ENCODE data around the gene C2CD4C.
"Not testable (repeated sequence)": the region's sequence is repeated elsewhere in the genome, so short reads cannot be mapped to it uniquely, and the experiment has no call there.

C2CD4C gene

DNA sequence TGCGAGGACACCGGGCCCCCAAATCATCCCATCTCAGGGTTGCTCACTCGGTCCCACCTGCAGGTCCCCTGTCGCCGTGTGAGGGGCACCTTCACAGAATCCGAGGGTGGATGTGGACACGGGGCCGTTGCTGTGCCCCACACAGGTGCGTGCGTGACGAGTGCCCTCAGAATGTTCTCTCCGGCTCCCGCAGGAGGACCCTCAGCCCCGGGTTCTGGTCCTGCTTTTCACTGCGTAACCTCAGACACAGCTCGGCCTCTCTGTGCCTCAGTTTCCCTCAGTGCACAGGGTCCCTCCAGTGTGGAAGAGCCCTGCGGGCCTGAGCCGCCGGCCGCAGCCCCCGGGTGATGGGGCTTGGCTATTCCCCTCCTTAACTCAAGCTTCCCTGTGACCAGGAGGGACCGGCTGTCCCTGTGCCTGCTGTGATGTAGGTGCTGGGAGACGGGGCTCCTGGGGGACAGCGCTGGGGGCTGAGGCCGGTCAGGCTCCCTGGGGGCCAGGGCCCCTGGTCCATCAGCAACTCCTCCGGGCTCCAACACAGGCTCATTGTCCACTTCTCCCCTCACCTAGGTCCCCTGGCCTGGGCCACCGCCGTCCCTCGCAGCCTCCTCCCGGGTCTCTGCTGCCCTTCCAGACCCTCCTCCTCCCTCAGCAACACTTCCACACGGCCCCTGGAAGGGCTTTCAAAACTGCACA, 47.1 kb upstream of the C2CD4C start:
- H3K27ac ChIP-seq (ENCODE audit: poor library complexity, severe bottlenecking), result no peak overlapping the region
- DNase-seq (ENCODE audit: low spot score) (no peak), ATAC-seq (ENCODE audit: low read depth) (no peak)
- peaks cover 2% of the 10 kb centered on the region for H3K9me3 ChIP-seq (ENCODE audit: severe bottlenecking)
- no peaks in the 10 kb centered on the region for H3K36me3 ChIP-seq (ENCODE audit: low read depth)
- no peak overlapping the region for H3K4me3 ChIP-seq (ENCODE audit: severe bottlenecking)
- H3K27me3 ChIP-seq (ENCODE audit: insufficient read depth, poor library complexity, severe bottlenecking), result peaks cover 5% of the 10 kb centered on the region
- H3K4me1 ChIP-seq (ENCODE audit: insufficient read depth, poor library complexity, severe bottlenecking), result no peaks in the 10 kb centered on the region
- TF ChIP-seq, protein P1, sequence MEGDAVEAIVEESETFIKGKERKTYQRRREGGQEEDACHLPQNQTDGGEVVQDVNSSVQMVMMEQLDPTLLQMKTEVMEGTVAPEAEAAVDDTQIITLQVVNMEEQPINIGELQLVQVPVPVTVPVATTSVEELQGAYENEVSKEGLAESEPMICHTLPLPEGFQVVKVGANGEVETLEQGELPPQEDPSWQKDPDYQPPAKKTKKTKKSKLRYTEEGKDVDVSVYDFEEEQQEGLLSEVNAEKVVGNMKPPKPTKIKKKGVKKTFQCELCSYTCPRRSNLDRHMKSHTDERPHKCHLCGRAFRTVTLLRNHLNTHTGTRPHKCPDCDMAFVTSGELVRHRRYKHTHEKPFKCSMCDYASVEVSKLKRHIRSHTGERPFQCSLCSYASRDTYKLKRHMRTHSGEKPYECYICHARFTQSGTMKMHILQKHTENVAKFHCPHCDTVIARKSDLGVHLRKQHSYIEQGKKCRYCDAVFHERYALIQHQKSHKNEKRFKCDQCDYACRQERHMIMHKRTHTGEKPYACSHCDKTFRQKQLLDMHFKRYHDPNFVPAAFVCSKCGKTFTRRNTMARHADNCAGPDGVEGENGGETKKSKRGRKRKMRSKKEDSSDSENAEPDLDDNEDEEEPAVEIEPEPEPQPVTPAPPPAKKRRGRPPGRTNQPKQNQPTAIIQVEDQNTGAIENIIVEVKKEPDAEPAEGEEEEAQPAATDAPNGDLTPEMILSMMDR (IDR thresholded peaks at IDR 0.05; ENCODE audit: poor library complexity, severe bottlenecking), result no peak

DNA sequence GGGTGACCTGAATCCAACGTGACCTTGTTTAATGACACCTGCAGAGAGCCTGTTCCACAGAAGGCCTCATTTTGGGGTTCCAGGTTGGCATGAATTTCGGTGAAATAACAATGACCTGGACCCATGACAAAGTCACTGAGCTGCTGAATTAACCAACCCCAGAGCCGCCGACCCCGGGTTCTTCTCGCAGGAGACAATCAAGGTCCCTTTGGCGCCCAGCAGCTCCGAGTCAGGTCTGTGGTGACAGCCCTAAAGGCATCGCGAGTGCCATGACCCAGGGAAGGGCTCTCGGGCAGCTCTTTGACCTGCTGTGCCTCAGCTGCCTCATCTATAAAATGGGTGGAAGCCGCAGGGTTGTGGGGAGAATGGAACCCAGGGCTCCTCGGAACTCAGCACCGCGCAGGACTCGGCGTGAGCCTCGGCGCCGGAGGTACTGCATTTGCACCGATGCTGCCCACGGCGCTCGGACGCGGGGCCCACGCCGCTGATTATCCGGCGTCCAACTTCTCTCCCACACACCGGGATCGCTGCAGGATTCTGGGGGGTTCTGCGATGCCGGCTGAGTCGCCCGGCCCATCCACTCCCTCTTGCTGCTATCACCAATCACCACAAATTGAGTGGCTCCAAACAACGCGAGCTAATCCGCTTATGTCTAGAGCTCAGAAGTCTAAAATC, 46.2 kb upstream of the C2CD4C start:
- TF ChIP-seq, protein P1 (IDR thresholded peaks at IDR 0.05; ENCODE audit: poor library complexity, severe bottlenecking), result no peak
- ATAC-seq (ENCODE audit: low read depth), result no peak
- peaks cover 5% of the 10 kb centered on the region for H3K27me3 ChIP-seq (ENCODE audit: insufficient read depth, poor library complexity, severe bottlenecking)
- no peak overlapping the region for H3K27ac ChIP-seq (ENCODE audit: poor library complexity, severe bottlenecking)
- H3K4me3 ChIP-seq (ENCODE audit: severe bottlenecking), result no peak overlapping the region
- H3K4me1 ChIP-seq (ENCODE audit: insufficient read depth, poor library complexity, severe bottlenecking), result no peaks in the 10 kb centered on the region
- DNase-seq (ENCODE audit: low spot score), result no peak
- peaks cover 2% of the 10 kb centered on the region for H3K9me3 ChIP-seq (ENCODE audit: severe bottlenecking)
- H3K36me3 ChIP-seq (ENCODE audit: low read depth), result no peaks in the 10 kb centered on the region

DNA sequence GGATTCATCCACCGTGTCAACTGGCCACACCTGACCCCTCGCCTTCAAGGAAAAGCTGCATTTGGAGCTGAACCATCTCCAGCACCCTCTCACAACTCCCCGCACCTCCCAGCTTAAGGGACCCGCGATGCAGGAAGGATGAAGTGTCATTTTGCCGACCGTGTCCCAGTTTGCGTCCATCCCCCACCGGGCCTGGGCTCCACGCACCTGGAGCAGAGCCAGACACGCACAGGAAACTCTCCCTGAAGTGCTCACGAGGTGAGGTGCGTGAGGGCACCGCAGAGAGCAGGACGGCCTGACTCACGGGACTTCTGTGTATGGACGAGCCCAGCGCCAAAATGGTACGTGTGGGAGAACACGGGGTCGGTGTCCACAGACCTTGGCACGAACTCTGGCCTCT, 44.7 kb upstream of the C2CD4C start:
- DNase-seq (ENCODE audit: low spot score) (no peak), ATAC-seq (ENCODE audit: low read depth) (no peak)
- H3K4me1 ChIP-seq (ENCODE audit: insufficient read depth, poor library complexity, severe bottlenecking), result no peaks in the 10 kb centered on the region
- TF ChIP-seq, protein P1 (IDR thresholded peaks at IDR 0.05; ENCODE audit: poor library complexity, severe bottlenecking), result no peak
- no peaks in the 10 kb centered on the region for H3K36me3 ChIP-seq (ENCODE audit: low read depth)
- H3K4me3 ChIP-seq (ENCODE audit: severe bottlenecking), result no peak overlapping the region
- no peaks in the 10 kb centered on the region for H3K27me3 ChIP-seq (ENCODE audit: insufficient read depth, poor library complexity, severe bottlenecking)
- H3K9me3 ChIP-seq (ENCODE audit: severe bottlenecking), result peaks cover 2% of the 10 kb centered on the region
- no peak overlapping the region for H3K27ac ChIP-seq (ENCODE audit: poor library complexity, severe bottlenecking)

DNA sequence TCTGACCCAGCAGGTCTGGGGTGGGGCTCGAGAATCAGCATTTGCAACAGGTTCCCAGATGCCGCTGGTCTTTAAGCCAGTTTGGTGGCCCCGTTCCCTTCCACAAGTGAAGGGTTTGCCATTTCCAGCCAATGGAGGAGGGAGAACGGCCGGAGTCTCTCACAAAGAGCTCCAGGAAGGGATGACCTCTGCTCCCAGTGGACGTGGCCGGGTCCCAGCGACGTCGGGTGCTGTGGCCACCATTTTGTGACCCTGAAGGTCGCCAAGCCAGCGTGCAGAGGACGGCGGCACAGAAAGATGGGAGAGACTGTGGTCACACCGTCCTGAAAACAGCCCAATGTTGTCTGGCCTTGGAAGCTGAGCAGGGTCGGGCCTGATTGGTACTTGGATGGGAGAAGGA, 43.9 kb upstream of the C2CD4C start:
- ATAC-seq (ENCODE audit: low read depth), result no peak
- Histone ChIP-seq H3K27ac (ENCODE audit: poor library complexity, severe bottlenecking) (no peak overlapping the region), H3K9me3 (ENCODE audit: severe bottlenecking) (peaks cover 2% of the 10 kb centered on the region), H3K4me3 (ENCODE audit: severe bottlenecking) (no peak overlapping the region), H3K36me3 (ENCODE audit: low read depth) (no peaks in the 10 kb centered on the region), H3K27me3 (ENCODE audit: insufficient read depth, poor library complexity, severe bottlenecking) (no peaks in the 10 kb centered on the region), H3K4me1 (ENCODE audit: insufficient read depth, poor library complexity, severe bottlenecking) (no peaks in the 10 kb centered on the region)
- TF ChIP-seq, protein P1 (IDR thresholded peaks at IDR 0.05; ENCODE audit: poor library complexity, severe bottlenecking), result no peak
- no peak for DNase-seq (ENCODE audit: low spot score)

DNA sequence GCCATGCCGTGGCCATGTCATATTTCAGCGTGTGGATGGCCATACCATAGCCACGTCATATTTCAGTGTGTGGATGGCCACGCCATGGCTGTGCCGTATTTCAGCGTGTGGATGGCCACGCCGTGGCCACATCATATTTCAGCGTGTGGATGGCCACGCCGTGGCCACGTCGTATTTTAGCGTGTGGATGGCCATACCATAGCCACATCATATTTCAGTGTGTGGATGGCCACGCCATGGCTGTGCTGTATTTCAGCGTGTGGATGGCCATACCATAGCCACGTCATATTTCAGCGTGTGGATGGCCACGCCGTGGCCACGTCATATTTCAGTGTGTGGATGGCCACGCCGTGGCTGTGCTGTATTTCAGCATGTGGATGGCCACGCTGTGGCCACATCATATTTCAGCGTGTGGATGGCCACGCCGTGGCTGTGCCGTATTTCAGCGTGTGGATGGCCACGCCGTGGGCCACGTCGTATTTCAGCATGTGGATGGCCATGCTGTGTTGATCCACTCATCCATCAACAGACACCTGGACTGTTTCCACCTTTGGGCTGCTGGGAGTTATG, 42.0 kb upstream of the C2CD4C start:
- not testable (repeated sequence) for H3K36me3 ChIP-seq (ENCODE audit: low read depth); H3K9me3 ChIP-seq (ENCODE audit: severe bottlenecking); H3K27ac ChIP-seq (ENCODE audit: poor library complexity, severe bottlenecking); H3K27me3 ChIP-seq (ENCODE audit: insufficient read depth, poor library complexity, severe bottlenecking); ATAC-seq (ENCODE audit: low read depth); H3K4me1 ChIP-seq (ENCODE audit: insufficient read depth, poor library complexity, severe bottlenecking); H3K4me3 ChIP-seq (ENCODE audit: severe bottlenecking); DNase-seq (ENCODE audit: low spot score)
